Prostate gland (tissue), 2 donors: ENCODE measurements around the gene NOX5. TPM values are rescaled to one million over a fixed set of nuclear protein-coding genes. Genes with fewer than 3 reads are reported as not detected.

Source experiments
- DNase-seq: peaks from one replicate; pipeline ENCODE4 v3.0.0-alpha.2; 2019; ENCODE audit warnings: low spot score
- H3K27ac ChIP-seq, 2 donors: fragments of 200-600 bp; sonication (generic); 2 replicates each; pipeline ENCODE4 v1.5.1; 2017 to 2019
- H3K27me3 ChIP-seq: fragments of 200-600 bp; sonication (generic); replicated peaks from 2 replicates; pipeline ENCODE4 v1.5.1; 2019; ENCODE audit not compliant: insufficient read depth
- H3K36me3 ChIP-seq, 2 donors: fragments of 200-600 bp; sonication (generic); 1 replicate in 1 of 2; 2 replicates in 1 of 2; pipeline versions ENCODE4 v1.5.1 to v1.8.1; 2017 to 2019
- H3K4me1 ChIP-seq: fragments of 200-600 bp; sonication (generic); replicated peaks from 2 replicates; pipeline ENCODE4 v1.5.1; 2019
- H3K4me3 ChIP-seq, 2 donors: fragments of 200-600 bp; sonication (generic); 2 replicates each; pipeline ENCODE4 v1.5.1; 2017 to 2019
- H3K9me3 ChIP-seq: fragments of 200-600 bp; sonication (generic); 2 replicates; pipeline ENCODE4 v1.5.1; 2017
- POLR2A ChIP-seq: fragments of 450-650 bp; IDR thresholded peaks from one replicate; pipeline ENCODE4 v1.6.1; 2016; ENCODE audit warnings: antibody characterized with exemption, mild to moderate bottlenecking
- POLR2AphosphoS5 ChIP-seq: sonication (generic); formaldehyde crosslinking; IDR thresholded peaks from one replicate; pipeline ENCODE4 v1.6.1; 2017; ENCODE audit warnings: antibody characterized with exemption
- WGBS: methylation state at CpG from one replicate; pipeline ENCODE4 v1.1.5; 2018; 5-methylcytosine and 5-hydroxymethylcytosine counted together
- intact Hi-C: fragments of 100-400 bp; cut with DNase I; formaldehyde crosslinking; loops from one replicate; pipeline ENCODE4 v1.14.2; 2022
- total RNA-seq, 2 donors: library from RNA; depleted of rRNA; stranded (reverse); fragments of >200 nt; gene quantifications; one replicate each; pipeline ENCODE4 v1.1.0, GENCODE V29; 2016
- TF ChIP-seq, protein P1 (sequence below), 4 experiments: fragments of 200-600 bp in 2 of 4; fragments of 450-650 bp in 2 of 4; sonication (generic) in 2 of 4; IDR thresholded peaks; 1 replicate in 3 of 4; 2 replicates in 1 of 4; pipeline ENCODE4 v1.5.1; 2016 to 2019; ENCODE audit warnings: antibody characterized with exemption in 4 of 4, mild to moderate bottlenecking in 2 of 4, moderate library complexity in 2 of 4

NOX5 gene
- total RNA-seq, 2 donors from 2014 or later, result 0.05 to 5.8 TPM

DNA sequence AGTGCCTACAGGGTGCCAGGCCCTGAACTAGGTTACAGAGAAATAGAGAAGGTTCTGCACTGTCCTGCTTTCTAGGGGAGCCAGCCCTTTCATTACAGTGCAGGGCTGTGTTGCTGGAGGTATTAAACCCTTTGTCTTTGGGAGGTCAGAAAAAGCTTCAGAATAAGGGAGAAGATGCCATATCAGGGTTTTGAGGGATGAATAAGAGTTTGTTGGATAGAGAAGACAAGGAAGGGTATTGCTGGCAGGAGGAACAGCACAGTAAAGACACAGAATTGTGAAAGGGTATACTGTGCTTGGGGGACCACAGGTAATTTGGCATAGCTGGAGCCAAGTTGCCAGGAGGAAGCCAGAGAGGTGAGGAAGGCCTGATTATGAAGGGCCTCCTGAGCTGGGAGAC lies 23.0 kb downstream of the NOX5 start:
- no peaks in the 10 kb centered on the region for H3K9me3 ChIP-seq
- TF ChIP-seq POLR2A (no peak), POLR2AphosphoS5 (no peak)
- TF ChIP-seq, protein P1, sequence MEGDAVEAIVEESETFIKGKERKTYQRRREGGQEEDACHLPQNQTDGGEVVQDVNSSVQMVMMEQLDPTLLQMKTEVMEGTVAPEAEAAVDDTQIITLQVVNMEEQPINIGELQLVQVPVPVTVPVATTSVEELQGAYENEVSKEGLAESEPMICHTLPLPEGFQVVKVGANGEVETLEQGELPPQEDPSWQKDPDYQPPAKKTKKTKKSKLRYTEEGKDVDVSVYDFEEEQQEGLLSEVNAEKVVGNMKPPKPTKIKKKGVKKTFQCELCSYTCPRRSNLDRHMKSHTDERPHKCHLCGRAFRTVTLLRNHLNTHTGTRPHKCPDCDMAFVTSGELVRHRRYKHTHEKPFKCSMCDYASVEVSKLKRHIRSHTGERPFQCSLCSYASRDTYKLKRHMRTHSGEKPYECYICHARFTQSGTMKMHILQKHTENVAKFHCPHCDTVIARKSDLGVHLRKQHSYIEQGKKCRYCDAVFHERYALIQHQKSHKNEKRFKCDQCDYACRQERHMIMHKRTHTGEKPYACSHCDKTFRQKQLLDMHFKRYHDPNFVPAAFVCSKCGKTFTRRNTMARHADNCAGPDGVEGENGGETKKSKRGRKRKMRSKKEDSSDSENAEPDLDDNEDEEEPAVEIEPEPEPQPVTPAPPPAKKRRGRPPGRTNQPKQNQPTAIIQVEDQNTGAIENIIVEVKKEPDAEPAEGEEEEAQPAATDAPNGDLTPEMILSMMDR (IDR thresholded peaks at IDR 0.05), result no peak
- no peak overlapping the region for H3K4me3 ChIP-seq
- intact Hi-C loops, result no loop called here
- DNase-seq, result no peak
- no peaks in the 10 kb centered on the region for H3K27me3 ChIP-seq
- H3K36me3 ChIP-seq, result no peaks in the 10 kb centered on the region
- H3K27ac ChIP-seq, result no peak overlapping the region
- no peaks in the 10 kb centered on the region for H3K4me1 ChIP-seq

DNA sequence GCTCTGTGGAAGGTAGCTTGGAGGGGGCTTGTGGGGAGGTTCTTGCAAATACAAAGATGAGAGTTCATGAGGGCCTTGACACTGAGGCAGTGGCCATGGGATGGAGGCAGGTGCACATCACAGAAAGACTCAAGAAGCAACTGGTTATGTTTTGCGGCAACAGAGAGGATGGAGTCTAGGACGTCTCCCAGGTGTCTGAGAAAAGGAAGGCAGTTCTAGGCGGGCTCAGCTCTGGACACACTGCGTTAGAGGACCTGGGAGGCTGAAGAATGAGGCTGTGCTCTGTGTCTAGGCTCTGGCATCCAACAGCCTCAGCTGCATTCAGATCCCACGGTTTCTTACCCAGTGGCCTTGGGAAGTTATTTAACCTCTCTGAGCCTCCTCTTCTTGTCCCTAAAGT lies 23.5 kb downstream of the NOX5 start:
- intact Hi-C loops, result no loop called here
- Histone ChIP-seq H3K4me3 (no peak overlapping the region), H3K36me3 (no peaks in the 10 kb centered on the region), H3K27me3 (no peaks in the 10 kb centered on the region), H3K27ac (no peak overlapping the region), H3K9me3 (no peaks in the 10 kb centered on the region), H3K4me1 (no peaks in the 10 kb centered on the region)
- TF ChIP-seq, protein P1 (IDR thresholded peaks at IDR 0.05), result no peak
- TF ChIP-seq POLR2AphosphoS5 (no peak), POLR2A (no peak)
- WGBS, result 87% methylated on average over 5 of the region's 5 CpGs
- DNase-seq, result no peak

DNA sequence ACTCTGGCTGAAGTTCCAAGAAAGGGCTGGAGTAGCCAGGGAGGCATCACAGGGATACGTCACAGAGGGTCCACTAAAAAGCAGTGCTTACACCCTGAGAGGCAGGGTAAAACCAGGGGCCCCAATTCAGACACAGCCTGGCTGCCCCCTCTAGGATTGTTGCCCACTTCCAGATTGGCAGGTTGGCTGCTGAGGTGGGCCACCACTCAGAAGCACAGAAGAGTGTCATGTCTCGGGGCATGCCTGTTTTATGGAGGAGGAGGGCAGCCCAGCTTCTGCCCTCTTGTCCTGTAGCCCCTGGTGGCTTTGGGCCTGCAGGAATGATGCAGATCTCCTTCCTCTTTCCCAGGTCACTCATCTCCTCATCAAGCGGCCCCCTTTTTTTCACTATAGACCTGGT lies 24.0 kb downstream of the NOX5 start:
- no peak overlapping the region for H3K27ac ChIP-seq
- TF ChIP-seq POLR2AphosphoS5, result no peak
- TF ChIP-seq, protein P1 (IDR thresholded peaks at IDR 0.05), result no peak
- H3K27me3 ChIP-seq, result no peaks in the 10 kb centered on the region
- no peak overlapping the region for H3K4me3 ChIP-seq
- H3K36me3 ChIP-seq, result no peaks in the 10 kb centered on the region
- no peaks in the 10 kb centered on the region for H3K4me1 ChIP-seq
- intact Hi-C loops, result no loop called here
- WGBS, result 91% methylated on average over 3 of the region's 3 CpGs
- H3K9me3 ChIP-seq, result no peaks in the 10 kb centered on the region
- no peak for DNase-seq

DNA sequence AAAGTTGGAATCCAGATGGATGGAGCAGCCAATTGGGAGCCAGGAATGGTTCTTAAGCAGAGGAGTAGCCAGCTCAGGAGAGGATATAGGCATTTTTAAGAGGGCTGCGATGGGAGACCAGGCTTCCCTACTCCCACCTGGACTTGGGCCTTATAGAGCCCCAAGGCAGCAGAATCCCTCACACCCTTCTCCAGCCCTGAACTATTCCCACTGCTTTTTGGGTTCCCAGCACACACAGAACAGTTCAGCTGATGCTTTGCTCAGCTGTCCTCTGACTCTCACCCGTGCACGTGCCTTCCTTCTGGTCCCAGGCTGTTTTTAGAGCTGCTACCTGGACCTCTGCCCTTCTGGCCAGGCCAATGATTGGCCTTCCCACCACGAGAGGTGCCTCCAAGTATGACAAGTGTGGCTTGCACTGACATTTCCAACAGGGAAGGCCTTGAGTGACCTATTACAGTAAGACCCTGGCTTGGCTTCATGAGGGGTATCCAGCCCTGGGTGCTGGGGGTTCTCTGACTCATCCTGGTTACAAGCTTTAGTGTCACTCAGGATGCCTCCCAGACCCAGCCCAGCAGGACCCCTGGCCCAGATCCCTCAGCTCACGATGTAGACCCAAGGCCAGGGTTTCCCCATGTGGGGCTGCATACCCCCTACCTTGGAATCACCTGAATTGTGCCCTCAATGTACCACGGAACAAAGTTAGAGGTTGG lies 25.2 kb downstream of the NOX5 start:
- intact Hi-C loops, result no loop called here

DNA sequence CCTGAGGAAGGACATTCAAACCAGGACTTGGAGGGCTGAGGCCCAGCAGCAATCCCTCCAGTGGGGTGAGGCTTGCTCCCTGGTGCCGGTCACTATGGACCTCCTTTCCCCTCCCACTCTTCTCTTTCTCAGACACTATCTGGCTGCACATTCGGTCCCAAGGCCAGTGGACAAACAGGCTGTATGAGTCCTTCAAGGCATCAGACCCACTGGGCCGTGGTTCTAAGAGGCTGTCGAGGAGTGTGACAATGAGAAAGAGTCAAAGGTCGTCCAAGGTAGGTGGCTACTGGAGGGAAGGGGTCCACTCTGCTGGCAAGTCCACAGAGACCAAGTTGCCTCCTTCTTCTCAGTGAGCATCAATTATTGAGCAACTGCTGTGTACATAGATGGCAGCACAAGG lies 28.0 kb downstream of the NOX5 start:
- TF ChIP-seq POLR2A, result no peak
- TF ChIP-seq, protein P1 (IDR thresholded peaks at IDR 0.05), result no peak
- no peak for TF ChIP-seq POLR2AphosphoS5
- 92% methylated on average over 5 of the region's 5 CpGs for WGBS
- H3K27me3 ChIP-seq, result no peaks in the 10 kb centered on the region
- no peak overlapping the region for H3K4me3 ChIP-seq
- DNase-seq, result no peak
- no peak overlapping the region for H3K27ac ChIP-seq
- intact Hi-C loops, result no loop called here
- no peaks in the 10 kb centered on the region for H3K4me1 ChIP-seq
- H3K36me3 ChIP-seq, result no peaks in the 10 kb centered on the region
- no peaks in the 10 kb centered on the region for H3K9me3 ChIP-seq

More for the DNA sequence above, 25.2 kb downstream of the NOX5 start:
- Histone ChIP-seq H3K4me3 (no peak overlapping the region), H3K4me1 (no peaks in the 10 kb centered on the region), H3K36me3 (no peaks in the 10 kb centered on the region), H3K27ac (no peak overlapping the region), H3K27me3 (no peaks in the 10 kb centered on the region), H3K9me3 (no peaks in the 10 kb centered on the region)
- DNase-seq, result no peak
- no peak for TF ChIP-seq POLR2AphosphoS5
- TF ChIP-seq, protein P1 (IDR thresholded peaks at IDR 0.05), result no peak
- no peak for TF ChIP-seq POLR2A
- 82% methylated on average over 6 of the region's 6 CpGs for WGBS
